Endothelial cell of hepatic sinusoid (primary cell): ENCODE data around the gene TIFAB.

Experiments used
- in situ Hi-C: cut with HindIII; loops from 2 replicates; pipeline ENCODE4 v1.10.0; 2017; ENCODE audit warnings: low sequenced_read_pairs

TIFAB gene

DNA sequence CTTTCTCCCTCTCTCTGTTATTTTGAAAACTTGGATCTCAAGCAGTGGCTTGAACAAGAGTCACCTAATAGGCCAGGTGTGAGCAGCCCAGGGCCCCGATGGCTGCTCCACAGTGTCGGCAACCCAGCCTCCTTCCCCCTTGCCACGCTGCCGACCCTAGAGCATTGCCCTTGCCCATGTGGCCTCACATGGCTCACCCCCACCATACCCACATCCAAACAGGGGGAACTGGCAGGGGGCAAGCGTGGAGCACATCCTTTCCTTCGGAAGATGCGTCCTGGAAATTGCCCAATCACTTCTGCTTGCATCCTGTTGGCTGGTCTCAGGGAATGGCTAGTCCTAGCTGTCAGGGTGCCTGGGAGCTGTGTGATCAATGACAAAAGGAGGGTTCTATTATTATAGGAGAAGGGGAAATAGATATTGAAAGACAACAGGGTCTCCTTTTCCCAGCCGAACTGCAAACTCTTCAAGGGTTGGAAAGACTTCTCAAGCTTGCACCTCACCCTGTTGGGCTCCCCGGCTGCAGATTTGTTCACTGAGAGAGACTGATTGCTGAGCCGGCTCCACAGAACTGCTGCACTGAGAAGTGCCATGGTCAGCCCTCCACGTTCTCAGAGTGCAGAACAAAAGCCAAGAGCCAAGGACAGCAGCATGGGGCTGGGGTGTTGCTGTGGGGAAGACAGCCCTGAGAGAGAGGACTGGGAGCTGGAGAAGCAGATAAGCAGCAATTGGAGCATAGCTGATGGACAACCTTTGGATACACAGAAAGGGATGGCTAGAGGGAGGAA lies 8.3 kb upstream of the TIFAB start:
- in situ Hi-C loops: loop anchor here (5.0 kb wide), 1 partner anchor 92 kb away; no protein-coding TSS in a partner anchor

DNA sequence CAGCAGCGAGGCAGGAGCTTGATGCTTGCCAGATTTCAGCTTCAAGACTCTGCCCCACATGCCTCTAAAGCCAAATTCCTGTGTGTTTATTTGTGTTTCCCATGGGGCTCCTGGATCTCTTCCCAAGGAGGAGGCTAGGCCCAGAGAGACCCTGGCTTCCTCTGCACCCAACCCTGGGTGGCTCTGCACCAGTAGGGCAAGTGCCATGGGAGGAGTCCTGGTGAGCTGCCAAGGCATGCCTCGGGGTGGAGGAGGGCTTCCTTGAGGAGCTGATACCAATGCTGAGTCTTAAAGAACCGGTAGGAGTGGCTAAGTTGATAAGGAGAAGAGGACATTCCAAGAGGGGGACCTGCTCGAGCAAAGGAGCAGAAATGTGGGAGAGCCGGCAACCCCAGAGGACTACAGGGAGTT lies 6.8 kb upstream of the TIFAB start:
- in situ Hi-C loops: no loop called here

- in situ Hi-C loops: no loop called here
These were observed 6.2 kb upstream of the TIFAB start for GRCh38 chr5:135458356-135458755.

DNA sequence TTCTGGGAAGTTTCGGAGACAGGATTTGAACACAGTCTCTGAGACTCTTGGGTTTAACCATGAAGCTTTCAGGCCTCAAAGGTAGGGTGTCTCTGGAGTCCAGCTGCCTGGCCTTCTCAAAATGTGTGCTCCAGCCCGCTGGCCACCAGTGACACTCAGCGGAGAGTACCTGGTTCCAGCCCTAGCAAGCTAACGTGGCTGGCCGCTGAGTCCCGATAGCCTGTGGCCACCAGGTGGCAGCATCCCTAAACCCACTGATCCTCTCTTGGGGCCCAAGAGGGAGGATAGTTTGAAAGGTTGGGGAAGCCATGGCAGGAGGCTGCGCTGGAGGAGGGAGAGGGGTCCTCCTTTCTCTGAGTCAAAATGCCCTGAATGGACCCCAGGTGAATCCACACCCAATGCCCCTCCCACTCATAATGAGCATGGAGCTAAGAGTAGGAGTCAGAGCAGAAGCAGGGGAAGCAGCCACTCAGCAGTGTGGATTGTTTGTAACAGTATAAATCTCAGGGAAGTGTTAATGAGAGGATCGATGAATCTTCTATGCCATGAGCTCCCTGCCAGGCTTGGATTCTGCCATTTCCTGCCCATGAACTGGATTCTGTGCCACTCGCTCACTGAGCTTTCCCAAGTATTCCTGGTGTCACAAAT lies 5.4 kb upstream of the TIFAB start:
- in situ Hi-C loops: no loop called here

GRCh38 chr5:135456238-135457099 lies 4.3 kb upstream of the TIFAB start:
- in situ Hi-C loops: no loop called here

DNA sequence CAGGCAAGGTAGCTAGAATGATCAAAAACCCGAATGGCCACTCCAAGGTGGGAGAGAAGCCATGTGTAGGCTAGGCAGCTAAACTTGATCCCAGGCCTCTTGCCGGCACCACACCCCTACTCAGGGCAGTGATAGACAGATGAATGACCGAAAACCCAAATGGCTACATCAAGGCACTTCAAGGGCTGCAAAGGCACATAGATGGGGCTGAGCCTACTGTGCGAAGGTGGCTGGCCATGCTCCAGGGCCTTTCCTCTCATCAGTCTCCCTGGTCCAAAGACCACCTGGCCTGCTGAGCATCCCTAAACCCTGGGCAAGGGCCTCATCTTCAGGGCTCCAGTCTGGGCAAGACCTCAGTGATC lies 3.7 kb upstream of the TIFAB start:
- in situ Hi-C loops: no loop called here

GRCh38 chr5:135454946-135455345 lies 2.8 kb upstream of the TIFAB start:
- in situ Hi-C loops: no loop called here

DNA sequence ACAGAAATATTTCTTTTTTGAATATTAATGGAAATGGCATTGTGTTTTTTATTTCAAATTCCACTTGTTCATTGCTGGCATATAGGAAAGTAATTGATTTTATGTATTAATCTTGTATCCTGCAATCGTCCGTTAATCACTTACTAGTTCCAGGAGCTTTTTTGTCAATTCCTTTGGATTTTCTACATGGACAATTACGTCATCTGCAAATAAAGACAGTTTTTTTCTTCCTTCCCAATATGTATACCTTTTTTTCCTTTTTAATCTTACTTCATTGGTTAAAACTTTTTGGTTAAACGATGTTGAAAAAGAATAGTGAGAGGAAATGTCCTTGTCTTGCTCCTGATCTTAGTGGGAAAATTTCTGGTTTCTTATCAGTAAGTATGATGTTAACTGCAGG lies 1.5 kb upstream of the TIFAB start:
- in situ Hi-C loops: no loop called here

GRCh38 chr5:135451581-135452320 lies 400 bp downstream of the TIFAB start:
- in situ Hi-C loops: no loop called here

DNA sequence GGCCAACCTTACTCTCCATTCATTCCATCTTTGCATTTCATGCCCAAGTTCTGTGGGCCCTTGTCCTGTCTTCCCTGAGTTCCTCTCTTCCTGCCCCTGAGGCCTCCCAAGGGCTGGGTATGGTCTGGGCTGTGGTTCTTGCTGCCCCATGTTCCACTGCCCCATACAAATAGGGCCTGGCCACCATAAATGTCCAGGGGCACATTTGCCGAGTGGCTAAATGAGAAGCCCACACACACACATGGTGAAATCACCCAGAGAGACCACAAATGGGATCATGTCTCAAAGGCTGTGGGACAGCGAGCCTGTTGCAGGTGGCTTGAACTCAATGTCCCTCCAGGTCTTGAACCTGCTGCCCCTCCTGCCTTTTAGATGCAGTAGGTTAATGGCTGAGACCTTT lies 1.2 kb downstream of the TIFAB start:
- in situ Hi-C loops: no loop called here

DNA sequence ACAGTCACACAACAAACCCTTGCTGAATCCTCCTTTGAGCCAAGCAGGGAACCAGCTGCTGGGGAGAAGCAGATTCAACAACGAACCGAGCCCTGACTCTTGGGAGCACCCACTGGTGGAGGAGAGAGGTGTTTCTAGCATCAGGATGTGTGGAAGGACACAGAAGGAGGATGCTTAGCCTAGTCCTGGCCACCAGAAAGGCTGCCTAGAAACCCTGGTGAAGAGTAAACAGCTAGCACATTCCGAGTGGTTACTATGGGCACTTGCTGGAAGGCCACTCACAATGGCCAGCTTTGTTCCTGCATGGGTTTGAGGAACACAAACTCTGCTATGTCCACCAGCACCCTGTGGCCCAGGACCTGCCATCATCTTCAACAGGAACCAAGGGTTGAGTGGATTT lies 1.8 kb downstream of the TIFAB start:
- in situ Hi-C loops: no loop called here

DNA sequence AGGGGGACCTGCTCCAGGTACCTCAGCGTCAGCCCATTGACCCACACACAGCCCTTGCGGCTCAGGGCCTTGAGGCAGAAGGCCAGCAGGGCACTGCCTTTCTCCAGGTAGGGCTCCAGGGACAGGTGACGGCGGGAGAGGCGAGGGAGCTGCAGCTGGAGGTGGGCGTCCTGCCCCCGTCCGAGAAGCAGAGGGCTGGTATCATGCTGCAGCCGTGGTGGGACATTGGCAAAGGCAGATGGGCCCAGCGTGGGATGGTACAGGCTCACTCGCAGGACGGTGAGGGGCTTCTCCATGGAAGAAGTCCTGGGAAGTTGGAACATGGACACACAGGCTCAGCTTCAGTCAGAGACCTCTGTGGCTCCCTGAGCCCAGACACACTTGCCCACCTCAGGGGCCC lies 2.5 kb downstream of the TIFAB start:
- in situ Hi-C loops: no loop called here

GRCh38 chr5:135448791-135449507 lies 3.2 kb downstream of the TIFAB start:
- in situ Hi-C loops: no loop called here

DNA sequence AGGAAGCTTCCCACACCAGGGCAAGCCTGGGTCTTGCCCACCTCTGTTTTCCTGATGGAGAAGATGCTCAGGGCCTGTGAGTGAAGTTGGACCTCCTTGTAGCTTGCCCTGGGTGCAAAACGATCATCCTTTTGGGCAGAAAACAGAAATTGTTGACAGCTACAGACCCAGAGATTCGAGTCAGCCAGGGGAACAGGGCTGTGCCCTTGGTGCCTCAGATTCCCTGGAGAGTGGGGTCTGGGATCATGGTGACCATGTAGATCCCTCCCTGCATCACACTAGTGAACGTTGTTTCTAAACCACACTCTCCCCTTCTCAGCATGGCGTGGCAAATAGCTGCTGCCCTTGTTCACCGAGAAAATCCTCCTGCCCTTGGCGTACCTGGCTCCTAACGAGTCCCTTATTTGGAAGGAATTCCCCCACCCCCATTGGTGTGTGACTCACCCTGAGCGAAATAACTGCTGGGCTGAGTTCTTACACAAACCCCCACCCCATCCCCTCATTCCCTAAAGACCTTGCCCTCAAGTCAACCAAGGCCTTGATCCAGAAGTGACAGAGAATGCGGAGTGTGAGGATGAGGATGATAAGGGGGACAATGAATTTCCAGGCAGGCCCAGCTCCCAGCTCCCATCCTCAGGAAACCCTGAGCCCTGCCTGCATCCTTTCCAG lies 3.9 kb downstream of the TIFAB start:
- in situ Hi-C loops: no loop called here

- in situ Hi-C loops: no loop called here
These were observed 4.7 kb downstream of the TIFAB start, which contains the start of gene DCANP1 for GRCh38 chr5:135447298-135447929. Gene DCANP1, minus strand, starts transcription at chr5:135447348. Its CDS starts 240 bp downstream, at chr5:135447108.

DNA sequence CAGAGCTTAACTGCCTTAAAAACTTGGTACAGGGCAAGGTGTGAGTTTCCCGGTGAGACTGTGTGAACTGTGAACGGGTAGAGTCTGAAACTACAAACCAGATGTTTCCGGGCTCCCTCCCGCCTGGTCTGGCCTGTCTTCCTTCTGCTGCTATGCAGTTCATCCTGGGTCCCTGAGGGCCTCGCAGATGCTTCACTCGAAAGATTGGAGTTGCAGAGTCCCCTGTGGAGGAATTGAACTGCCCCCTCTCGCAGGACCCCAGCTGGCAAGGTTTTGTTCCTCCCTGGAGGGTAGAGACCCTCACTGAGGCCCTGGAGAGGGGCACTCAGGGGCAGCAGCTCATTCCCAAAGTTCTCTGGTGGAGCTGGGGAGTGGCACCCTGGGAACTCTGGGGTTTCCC lies 5.5 kb downstream of the TIFAB start:
- in situ Hi-C loops: no loop called here

GRCh38 chr5:135446206-135446605 lies 5.9 kb downstream of the TIFAB start:
- in situ Hi-C loops: no loop called here

- in situ Hi-C loops: no loop called here
These were observed 6.7 kb downstream of the TIFAB start for GRCh38 chr5:135445306-135445985.

DNA sequence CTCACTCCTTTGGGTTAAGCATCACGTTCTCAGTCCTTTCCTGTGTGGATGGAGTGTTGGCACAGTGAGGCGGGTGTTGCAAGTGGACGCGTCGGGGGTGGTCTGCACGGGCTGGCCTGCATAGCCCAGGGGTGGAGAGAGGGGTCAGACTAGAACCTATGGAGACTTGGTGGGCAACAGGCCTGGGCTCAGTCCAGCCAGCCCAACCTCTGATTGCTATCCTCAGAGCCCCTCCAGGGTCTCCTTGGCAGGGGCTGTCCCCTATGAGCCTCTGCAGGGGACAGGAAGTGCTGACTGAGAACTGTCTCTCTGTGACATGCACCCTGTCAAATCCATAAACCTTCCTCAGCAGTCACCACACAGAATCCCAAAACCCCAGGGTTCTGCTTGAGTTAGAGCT lies 7.3 kb downstream of the TIFAB start:
- in situ Hi-C loops: no loop called here
